GM21447 (cell line): ENCODE results near the gene HDAC3.
A peak's percentile ranks its signal among the peaks of the same experiment; 100 is the strongest.

Experiments used
- ATAC-seq: cut with Tn5 transposase; IDR thresholded peaks from one replicate; pipeline ENCODE4 v1.9.1; 2021; ENCODE audit not compliant: unreplicated experiment

HDAC3 gene

DNA sequence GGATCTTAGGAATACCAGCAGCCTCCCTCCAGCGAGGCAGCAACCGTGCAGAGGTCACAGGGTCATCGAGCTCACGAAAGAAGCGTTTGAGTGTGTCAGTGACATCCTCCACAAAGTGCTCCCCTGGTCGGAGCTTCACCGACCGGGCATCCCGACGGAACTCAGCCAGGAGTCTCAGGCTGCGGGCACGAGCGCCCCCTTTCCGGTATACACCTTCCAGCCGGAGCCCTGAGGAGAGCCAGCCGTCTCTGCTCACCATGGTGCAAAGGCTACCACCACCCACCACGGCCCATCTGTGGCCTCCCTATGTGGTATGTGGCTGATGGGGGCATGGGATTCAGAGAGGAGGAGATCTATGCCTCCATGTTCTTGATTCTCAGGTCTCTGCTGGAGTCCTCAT, 25.4 kb upstream of the HDAC3 start:
- no peak for ATAC-seq

- ATAC-seq: peak; percentile 62
Observed at GRCh38 chr5:141657937-141658545, 21.4 kb upstream of the HDAC3 start.

DNA sequence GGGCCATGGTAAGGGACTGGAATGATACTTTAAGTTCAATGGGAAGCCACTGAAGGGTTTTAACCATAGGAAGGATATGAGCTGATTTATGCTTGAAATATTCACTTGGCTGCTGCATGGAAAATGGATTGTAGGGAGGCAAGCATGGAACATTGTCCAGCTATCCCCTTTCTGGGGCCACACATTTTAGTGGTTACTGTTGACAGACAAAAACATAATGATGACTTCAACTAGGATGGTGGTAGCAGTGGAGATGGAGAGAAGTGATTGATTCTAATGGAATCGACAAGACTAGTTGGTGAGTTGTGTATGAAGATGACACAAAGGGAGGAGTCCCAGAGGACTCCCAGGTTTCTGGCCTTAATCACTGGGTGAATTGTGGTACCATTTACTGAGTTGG, 20.8 kb upstream of the HDAC3 start:
- ATAC-seq: no peak

GRCh38 chr5:141656396-141656795, 19.7 kb upstream of the HDAC3 start:
- no peak for ATAC-seq

GRCh38 chr5:141655020-141655419, 18.4 kb upstream of the HDAC3 start:
- ATAC-seq: no peak

GRCh38 chr5:141654298-141654697, 17.6 kb upstream of the HDAC3 start:
- ATAC-seq: no peak

DNA sequence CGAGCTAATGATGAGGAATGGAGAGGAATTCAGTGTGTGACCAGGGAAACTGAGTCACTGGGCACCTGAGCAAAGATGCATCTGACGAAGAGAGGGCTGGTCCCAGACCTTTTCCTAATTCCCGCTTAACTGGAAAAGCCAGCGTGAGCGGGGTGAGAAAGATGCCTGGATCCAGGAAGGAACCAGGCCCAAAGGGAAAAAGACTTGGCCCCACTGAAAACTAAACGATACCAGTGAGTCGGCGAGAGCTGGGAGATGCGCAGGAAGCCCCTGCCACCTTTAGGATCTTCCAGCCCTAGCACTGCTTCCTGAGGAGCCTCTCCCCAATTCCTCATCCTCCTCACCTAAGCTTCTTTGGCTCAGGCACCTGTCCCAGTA, 15.1 kb upstream of the HDAC3 start:
- ATAC-seq: peak; percentile 5

DNA sequence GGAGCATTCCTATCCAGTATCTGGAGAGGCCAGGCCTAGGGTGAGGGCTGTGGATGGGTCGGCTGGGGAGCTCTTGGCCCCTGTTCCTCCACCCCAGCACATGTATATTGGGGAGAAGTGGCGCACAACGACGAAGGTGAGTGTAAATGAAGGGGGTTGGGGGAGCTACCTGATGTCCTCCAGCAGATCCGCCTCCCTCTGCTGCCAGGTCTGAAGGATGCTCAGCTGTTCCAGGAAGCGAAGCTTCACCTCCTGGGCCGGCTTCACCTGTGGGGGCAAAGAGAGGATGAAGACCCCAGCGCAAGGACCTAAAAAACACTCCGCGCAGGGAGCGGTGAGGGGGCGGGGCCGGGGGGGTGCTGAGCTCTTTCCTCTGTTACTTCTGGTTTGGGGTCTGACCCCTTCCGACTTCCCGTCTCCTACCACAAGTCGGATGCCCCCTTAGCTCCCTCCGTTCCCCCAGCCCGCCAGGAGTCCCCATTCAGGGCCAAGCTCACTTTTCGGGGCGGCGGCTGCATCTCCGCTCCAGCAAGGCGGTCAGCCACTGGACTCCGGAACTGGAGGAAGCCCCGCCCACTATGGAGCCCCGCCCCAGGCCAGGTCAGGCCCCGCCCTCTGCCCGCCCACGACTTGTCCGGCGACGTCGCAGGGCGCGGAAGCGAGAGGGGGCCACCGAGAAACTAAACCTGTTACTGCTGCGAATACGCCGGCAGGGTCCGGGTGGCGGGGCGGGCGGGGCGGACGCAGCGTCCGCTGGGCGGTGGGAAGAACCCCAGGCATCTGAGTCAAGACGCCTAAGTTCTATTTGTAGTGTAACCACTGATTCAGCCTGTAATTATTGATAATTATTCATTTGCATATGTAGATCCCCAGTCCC, 14.4 kb upstream of the HDAC3 start, which contains the start of gene FCHSD1:
FCHSD1 (minus strand) TSS at position 568 of the 877 bp plus-strand sequence; CDS start at position 518, 50 bp downstream.
- ATAC-seq: peak; percentile 95

DNA sequence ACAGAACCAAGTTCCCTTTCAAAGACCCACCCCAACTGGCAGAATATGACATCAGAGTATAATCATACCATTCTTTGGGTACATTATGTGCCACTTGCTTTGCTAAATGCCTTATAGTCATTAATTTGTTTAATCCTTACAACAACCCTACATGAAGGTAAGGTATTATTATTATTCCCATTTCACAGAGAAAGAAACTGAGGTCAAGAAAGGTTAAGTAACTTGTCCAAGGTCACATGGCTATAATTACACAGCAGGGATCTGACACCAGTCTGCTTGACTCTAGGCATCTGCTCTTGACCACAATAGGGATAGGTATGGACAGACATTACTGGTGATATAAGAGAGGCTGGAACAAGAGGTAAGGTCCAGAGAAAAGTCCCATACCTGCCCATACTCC, 13.3 kb upstream of the HDAC3 start:
- no peak for ATAC-seq

DNA sequence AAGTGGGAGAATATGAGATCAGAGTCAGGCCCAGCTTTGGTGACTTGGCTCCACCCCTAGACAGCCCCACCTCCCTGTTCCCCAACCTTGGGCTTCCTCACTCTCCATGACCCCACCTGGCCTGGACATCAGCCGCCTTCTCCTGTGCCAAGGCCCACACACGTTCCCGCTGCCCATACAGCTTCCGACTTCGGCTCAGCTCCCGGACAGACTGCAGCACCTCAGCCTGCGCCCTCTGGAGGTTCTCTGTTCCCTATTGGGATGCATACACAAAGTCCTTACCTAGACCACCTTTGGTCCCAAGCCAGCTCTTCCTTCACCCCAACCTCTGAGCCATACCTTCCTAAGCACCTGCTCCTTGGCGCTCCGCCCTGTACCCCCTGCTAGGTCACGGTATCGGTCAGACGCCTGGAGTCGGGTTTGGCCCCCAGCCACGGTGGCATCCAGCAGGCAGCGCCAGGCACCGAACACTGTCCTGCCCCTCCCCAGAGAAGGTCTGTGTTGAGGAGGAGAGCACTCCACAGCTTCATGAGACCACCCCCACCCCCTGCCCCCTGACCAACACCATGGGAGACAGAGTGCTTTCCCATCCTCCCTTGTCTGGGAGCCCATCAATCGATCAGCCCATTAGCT, 12.5 kb upstream of the HDAC3 start:
- ATAC-seq: no peak

- no peak for ATAC-seq
Observed at GRCh38 chr5:141647851-141648250, 11.2 kb upstream of the HDAC3 start.

- no peak for ATAC-seq
Observed at GRCh38 chr5:141647242-141647641, 10.6 kb upstream of the HDAC3 start.

GRCh38 chr5:141646026-141646425, 9.4 kb upstream of the HDAC3 start:
- no peak for ATAC-seq

DNA sequence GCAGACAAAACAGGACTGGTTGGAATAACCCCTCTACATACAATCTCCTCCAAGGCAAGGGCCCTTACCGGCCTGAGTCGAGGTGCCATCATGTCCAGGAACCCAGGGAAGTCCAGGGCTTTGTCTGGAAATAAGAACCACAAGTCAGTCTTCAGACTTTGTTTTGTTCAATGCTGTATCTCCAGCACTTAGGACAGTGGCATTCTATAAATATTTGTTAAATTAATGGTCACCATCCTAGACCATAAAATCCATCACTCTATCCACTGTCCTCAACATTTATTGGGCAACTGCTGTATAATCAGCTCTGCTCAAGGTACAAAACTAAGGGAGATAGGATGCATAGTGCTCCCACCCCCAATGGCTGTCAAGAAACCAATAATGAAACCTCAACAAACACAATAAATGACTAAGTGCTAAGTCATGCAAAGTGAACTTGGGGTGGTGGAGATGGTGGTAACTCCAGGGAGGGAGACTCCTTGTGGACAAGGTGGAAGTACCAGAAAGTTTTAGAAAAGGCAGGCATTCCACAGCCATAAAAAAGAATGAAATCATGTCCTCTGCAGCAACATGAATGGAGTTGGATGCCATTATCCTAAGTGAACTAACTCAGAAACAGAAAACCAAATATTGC, 5.1 kb upstream of the HDAC3 start:
- peak; percentile 47 for ATAC-seq

DNA sequence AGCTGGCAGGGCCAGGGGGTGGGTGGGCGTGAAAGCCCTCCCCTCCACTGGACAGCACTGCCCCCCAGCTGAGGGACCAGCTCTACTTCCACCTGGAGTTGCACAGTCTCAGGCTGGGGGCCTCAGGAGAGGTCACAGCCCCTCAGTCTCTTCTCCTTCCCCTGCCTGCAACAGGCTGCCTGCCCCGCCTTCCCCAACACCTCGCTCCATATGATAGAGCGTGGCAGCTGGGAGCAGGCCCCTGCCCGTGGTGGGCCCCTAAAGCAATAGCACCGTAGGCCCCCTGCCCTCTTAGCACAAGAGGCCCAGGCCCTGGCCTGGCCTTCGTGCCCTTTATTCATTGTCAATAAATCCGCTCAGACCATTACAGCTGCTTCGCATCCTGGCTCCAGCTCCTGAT, 4.0 kb upstream of the HDAC3 start:
- ATAC-seq: no peak

DNA sequence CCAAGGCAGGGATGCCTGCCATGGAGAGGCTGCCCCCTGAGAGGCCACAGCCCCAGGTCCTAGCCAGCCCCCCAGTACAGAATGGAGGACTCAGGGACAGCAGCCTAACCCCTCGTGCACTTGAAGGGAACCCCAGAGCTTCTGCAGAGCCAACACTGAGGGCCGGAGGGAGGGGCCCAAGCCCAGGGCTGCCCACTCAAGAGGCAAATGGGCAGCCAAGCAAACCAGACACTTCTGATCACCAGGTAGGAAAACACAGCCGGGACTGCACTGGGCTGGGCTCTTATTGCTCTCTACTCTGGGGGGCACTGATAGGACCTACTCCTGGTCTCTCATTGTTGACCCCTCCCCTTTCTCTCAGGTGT, 3.4 kb upstream of the HDAC3 start:
- ATAC-seq: no peak

- no peak for ATAC-seq
Observed at GRCh38 chr5:141639357-141640050, 2.9 kb upstream of the HDAC3 start.

DNA sequence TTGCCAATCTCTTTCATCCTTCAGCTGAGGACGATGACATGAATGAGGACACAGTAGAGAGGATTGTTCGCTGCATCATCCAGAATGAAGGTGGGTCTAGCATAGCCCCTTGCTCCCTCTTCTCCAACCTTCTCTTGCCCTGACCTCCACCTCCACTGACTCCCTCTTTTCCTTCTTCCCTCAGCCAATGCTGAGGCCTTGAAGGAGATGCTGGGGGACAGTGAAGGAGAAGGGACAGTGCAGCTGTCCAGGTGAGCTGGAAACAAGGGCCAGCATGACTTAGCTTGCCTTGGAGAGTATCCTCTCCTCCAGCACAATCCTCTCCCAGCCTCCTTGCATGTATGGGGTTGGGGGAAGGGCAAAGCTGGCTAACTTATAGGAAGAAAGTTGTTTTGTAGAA, 2.1 kb upstream of the HDAC3 start:
- no peak for ATAC-seq

DNA sequence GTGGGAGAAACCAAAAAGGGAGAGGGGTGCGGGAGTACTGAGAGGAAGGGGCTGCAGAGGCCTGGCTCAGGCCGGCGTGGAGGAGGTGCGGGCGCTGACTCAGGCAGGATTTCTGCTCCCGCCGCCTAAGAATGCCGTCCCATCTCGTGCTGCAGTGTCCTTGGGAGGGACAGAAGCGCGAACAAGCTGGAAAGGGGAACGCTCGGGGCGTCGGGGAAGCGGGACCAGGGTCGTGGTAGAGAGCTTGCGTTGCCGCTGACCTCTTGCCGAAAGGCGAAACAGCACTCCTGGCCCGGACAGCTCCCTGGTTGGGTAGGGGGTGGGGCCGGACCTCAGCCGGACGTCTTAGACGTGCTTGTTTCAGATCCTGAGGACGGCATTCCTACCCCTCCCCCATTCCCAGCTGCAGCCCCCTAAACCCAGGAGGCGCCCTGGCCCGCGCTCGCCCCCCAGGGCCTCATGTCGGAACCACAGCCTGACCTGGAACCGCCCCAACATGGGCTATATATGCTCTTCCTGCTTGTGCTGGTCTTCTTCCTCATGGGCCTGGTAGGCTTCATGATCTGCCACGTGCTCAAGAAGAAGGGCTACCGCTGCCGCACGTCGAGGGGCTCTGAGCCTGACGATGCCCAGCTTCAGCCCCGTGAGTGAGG, 1.2 kb upstream of the HDAC3 start:
- no peak for ATAC-seq

DNA sequence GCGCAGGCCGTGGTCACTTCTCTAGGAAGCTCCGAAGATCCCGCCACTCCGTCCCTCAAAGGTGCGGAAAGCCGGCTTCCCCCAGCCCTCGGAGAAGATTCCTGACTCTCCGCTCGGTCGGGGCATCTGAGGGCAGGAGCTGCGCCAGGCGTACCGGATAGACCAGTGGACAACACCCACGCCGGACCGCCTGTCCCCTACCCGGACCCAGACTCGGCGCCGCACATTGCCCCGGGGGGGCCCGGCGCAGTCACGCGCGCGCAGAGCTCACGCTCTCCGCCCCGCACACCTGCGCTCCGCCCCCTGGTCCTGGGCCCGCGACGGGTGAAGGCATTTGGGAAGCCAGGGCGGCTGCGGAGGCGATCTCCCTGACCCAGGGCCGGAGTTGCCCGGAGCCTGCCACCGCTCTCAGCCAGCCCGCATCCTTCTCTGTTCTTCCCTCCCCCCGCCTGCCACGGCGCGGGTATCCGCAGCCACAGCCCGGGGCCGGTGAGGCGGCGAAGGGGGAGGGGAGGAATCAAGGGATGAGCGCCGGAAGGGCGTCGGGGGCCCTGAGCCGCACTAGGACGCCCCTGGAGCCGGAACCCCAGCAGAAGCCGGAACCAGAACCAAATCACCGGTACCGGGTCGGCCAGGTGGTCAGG, 596 bp upstream of the HDAC3 start:
- peak; percentile 14 for ATAC-seq
